Fibroblast of lung (primary cell): ENCODE measurements around the gene MAMLD1. TPM values are rescaled to one million over a fixed set of nuclear protein-coding genes. Genes with fewer than 3 reads are reported as not detected.
A peak's percentile ranks its signal among the peaks of the same experiment; 100 is the strongest.

ENCODE experiments used
- DNase-seq, 2 donors: peaks; one replicate each; pipeline versions ENCODE4 v3.0.0 to v3.0.0-alpha.2; 2010; ENCODE audit warnings: low read depth in 2 of 2
- H2AFZ ChIP-seq: 2 replicates; pipeline ENCODE4 v1.5.1; 2012; ENCODE audit warnings: low read length, control low read depth, inconsistent platforms
- H3K27ac ChIP-seq: 2 replicates; pipeline ENCODE4 v1.5.1; 2011; ENCODE audit warnings: low read length, control low read depth; ENCODE audit not compliant: insufficient read depth
- H3K27me3 ChIP-seq: 2 replicates; pipeline ENCODE4 v1.5.1; 2011; ENCODE audit warnings: mild to moderate bottlenecking, low read length; ENCODE audit not compliant: control insufficient read depth, insufficient read depth
- H3K36me3 ChIP-seq: 2 replicates; pipeline ENCODE4 v1.5.1; 2011; ENCODE audit warnings: low read length; ENCODE audit not compliant: control insufficient read depth, insufficient read depth
- H3K4me1 ChIP-seq: 2 replicates; pipeline ENCODE4 v1.5.1; 2011; ENCODE audit warnings: low read length; ENCODE audit not compliant: control insufficient read depth, insufficient read depth; ENCODE audit errors: extremely low read depth
- H3K4me2 ChIP-seq: 2 replicates; pipeline ENCODE4 v1.5.1; 2011; ENCODE audit warnings: low read length, control low read depth; ENCODE audit not compliant: insufficient read depth; ENCODE audit errors: extremely low read depth
- H3K4me3 ChIP-seq, 4 experiments: fragments of 200-600 bp in 1 of 4; sonication (generic) in 1 of 4; replicated peaks in 1 of 4; 2 replicates each; pipeline ENCODE4 v1.5.1; 2011 to 2016; ENCODE audit warnings: low read length in 4 of 4, low read depth in 3 of 4, mild to moderate bottlenecking in 3 of 4, control low read depth in 2 of 4, inconsistent platforms in 1 of 4, mixed read lengths in 1 of 4; ENCODE audit not compliant: insufficient read depth in 1 of 4; ENCODE audit errors: control extremely low read depth in 1 of 4
- H3K79me2 ChIP-seq: 2 replicates; pipeline ENCODE4 v1.5.1; 2012; ENCODE audit warnings: mild to moderate bottlenecking, low read length, inconsistent platforms; ENCODE audit not compliant: control insufficient read depth, insufficient read depth
- H3K9ac ChIP-seq: 2 replicates; pipeline ENCODE4 v1.5.1; 2011; ENCODE audit warnings: mild to moderate bottlenecking, low read length, control low read depth; ENCODE audit not compliant: insufficient read depth
- H3K9me3 ChIP-seq: 2 replicates; pipeline ENCODE4 v1.5.1; 2012; ENCODE audit warnings: low read depth, low read length; ENCODE audit not compliant: control insufficient read depth, insufficient read depth
- H4K20me1 ChIP-seq: 2 replicates; pipeline ENCODE4 v1.5.1; 2011; ENCODE audit warnings: low read length; ENCODE audit not compliant: control insufficient read depth, insufficient read depth; ENCODE audit errors: extremely low read depth
- CTCF ChIP-seq, 2 donors: IDR thresholded peaks in 1 of 2; conservative IDR thresholded peaks in 1 of 2; 1 replicate in 1 of 2; 2 replicates in 1 of 2; pipeline ENCODE4 v1.5.1; 2011 to 2012; ENCODE audit warnings: low read length in 2 of 2, control low read depth in 1 of 2, inconsistent platforms in 1 of 2, low read depth in 1 of 2, mild to moderate bottlenecking in 1 of 2
- EZH2 ChIP-seq: IDR thresholded peaks from 2 replicates; pipeline ENCODE4 v1.5.1; 2012; ENCODE audit warnings: low read length, control low read depth, mild to moderate bottlenecking; ENCODE audit errors: missing control alignments
- polyA plus RNA-seq, 2 donors: library from polyadenylated mRNA; depleted of rRNA in 1 of 2; stranded (reverse) in 1 of 2; unstranded in 1 of 2; fragments of >200 nt; gene quantifications; 2 replicates each; pipeline ENCODE4 v1.2.1, GENCODE V29; 2011 to 2012; ENCODE audit warnings: missing spikeins in 1 of 2
- total RNA-seq: library from RNA; depleted of rRNA; stranded (reverse); fragments of >200 nt; gene quantifications from 2 replicates; pipeline ENCODE4 v1.2.1, GENCODE V29; 2014

The MAMLD1 gene
- total and polyA plus RNA-seq, 2 donors (not counting 1 experiment from before 2014, with no cell fraction given), result 3.6 to 15.5 TPM

DNA sequence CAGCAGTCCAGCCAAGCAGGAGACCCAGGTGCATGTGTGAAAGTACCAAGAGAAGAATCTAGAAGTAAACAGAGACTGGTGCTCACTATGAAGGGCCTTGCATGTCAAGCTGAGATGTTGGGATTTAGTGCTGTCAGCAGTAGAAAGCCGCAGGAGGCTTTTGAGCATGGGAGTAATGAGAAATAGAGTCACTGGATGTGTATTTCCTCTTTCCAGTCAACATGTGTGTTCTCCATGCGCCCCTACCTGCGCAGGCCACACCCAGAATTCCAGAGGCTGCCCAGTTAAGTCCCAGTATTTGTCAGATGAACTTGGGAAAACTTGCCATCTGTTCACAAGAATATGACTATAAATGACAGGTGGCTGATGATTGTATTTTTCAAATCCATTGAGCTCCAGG, 4.5 kb upstream of the MAMLD1 start:
- DNase-seq, result no peak
- TF ChIP-seq CTCF (conservative IDR thresholded peaks at IDR 0.05 in 1 of 2, IDR thresholded peaks at IDR 0.05 in 1 of 2; ENCODE audit: low read depth in 1 of 2, low read length in 2 of 2) (no peak), EZH2 (no peak)
- no peak overlapping the region for H3K9ac ChIP-seq

DNA sequence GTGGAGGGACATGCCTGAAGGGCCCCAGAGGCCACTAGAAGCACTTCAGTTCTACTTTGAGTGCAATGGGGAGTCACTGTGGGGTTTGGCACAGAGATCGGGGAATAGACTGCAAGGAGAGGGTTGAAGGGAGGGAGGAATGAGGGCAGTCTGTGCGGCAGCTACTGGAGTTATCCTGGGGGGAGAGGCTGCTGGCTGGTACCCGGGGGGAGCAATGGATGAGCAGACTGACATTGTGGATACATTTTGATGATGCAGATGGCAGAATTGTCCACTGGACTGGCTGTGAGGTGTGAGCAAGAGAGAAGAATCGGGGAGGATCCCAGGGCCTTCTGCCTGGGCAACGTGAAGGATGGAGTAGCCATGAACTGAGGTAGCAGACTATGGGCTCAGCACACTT, 2.8 kb upstream of the MAMLD1 start:
- Histone ChIP-seq H3K4me2 (no peak overlapping the region), H3K9me3 (no peaks in the 10 kb centered on the region), H4K20me1 (no peaks in the 10 kb centered on the region), H3K36me3 (no peaks in the 10 kb centered on the region), H3K27me3 (no peaks in the 10 kb centered on the region), H3K27ac (no peak overlapping the region), H3K4me1 (peaks cover 2% of the 10 kb centered on the region), H3K79me2 (peaks cover 19% of the 10 kb centered on the region), H3K9ac (no peak overlapping the region), H2AFZ (no peak overlapping the region), H3K4me3 (no peak overlapping the region)
- TF ChIP-seq CTCF (conservative IDR thresholded peaks at IDR 0.05 in 1 of 2, IDR thresholded peaks at IDR 0.05 in 1 of 2; ENCODE audit: low read depth in 1 of 2, low read length in 2 of 2), result no peak
- TF ChIP-seq EZH2, result no peak
- DNase-seq, result no peak

More for the DNA sequence above, 4.5 kb upstream of the MAMLD1 start:
- no peak overlapping the region for H2AFZ ChIP-seq
- no peak overlapping the region for H3K4me3 ChIP-seq
- H3K27ac ChIP-seq, result no peak overlapping the region
- H3K36me3 ChIP-seq, result no peaks in the 10 kb centered on the region
- H3K4me1 ChIP-seq, result peaks cover 2% of the 10 kb centered on the region
- H3K27me3 ChIP-seq, result no peaks in the 10 kb centered on the region
- H3K9me3 ChIP-seq, result no peaks in the 10 kb centered on the region
- H3K79me2 ChIP-seq, result peaks cover 8% of the 10 kb centered on the region
- H4K20me1 ChIP-seq, result no peaks in the 10 kb centered on the region
- no peak overlapping the region for H3K4me2 ChIP-seq

- TF ChIP-seq CTCF (conservative IDR thresholded peaks at IDR 0.05 in 1 of 2, IDR thresholded peaks at IDR 0.05 in 1 of 2; ENCODE audit: low read depth in 1 of 2, low read length in 2 of 2) (peak in 1 of 2 donors; percentile 2), EZH2 (no peak)
- Histone ChIP-seq H3K4me3 (peak overlapping the region; percentile 63 to 69 (median 66)), H2AFZ (no peak overlapping the region), H3K4me1 (peaks cover 2% of the 10 kb centered on the region), H3K9ac (no peak overlapping the region), H3K27ac (no peak overlapping the region), H3K79me2 (peaks cover 22% of the 10 kb centered on the region), H3K36me3 (no peaks in the 10 kb centered on the region), H3K9me3 (no peaks in the 10 kb centered on the region), H3K4me2 (peak overlapping the region; percentile 87), H4K20me1 (no peaks in the 10 kb centered on the region), H3K27me3 (no peaks in the 10 kb centered on the region)
- peak; percentile 24 to 35 for DNase-seq
These were observed 1.9 kb upstream of the MAMLD1 start for GRCh38 chrX:150361070-150361776.
